ENCODE measurements around the gene SPARCL1. TPM values are rescaled to one million over a fixed set of nuclear protein-coding genes. Genes with fewer than 3 reads are reported as not detected.
"Not testable (repeated sequence)": the region's sequence is repeated elsewhere in the genome, so short reads cannot be mapped to it uniquely, and the experiment has no call there.

SPARCL1 gene
- total RNA-seq (54.5 TPM), polyA plus RNA-seq (229 TPM)
- long read RNA-seq, donor 1, partial matches to known transcripts = 0 of 1 reads
- long read RNA-seq, donor 1, other reads (novel, unspliced or antisense) = 0 of 1 reads
- long read RNA-seq, donor 2 = 0 reads
- long read RNA-seq, donor 3, transcript SPARCL1-201 (11 exons, 2,906 nt) = major isoform, 7 of 75 reads
- long read RNA-seq, donor 3, partial matches to known transcripts = 68 of 75 reads
- long read RNA-seq, donor 3, other reads (novel, unspliced or antisense) = 0 of 75 reads
- long read RNA-seq, donor 4, partial matches to known transcripts = 15 of 20 reads
- long read RNA-seq, donor 4, other reads (novel, unspliced or antisense) = 0 of 20 reads
- long read RNA-seq, donor 5, transcript SPARCL1-201 (11 exons, 2,906 nt) = major isoform, 5 of 74 reads
- long read RNA-seq, donor 5, partial matches to known transcripts = 69 of 74 reads
- long read RNA-seq, donor 5, other reads (novel, unspliced or antisense) = 0 of 74 reads
- long read RNA-seq, donor 6, transcript SPARCL1-201 (11 exons, 2,906 nt) = major isoform, 13 of 23 reads
- long read RNA-seq, donor 6, partial matches to known transcripts = 8 of 23 reads
- long read RNA-seq, donor 6, other reads (novel, unspliced or antisense) = 0 of 23 reads
- long read RNA-seq, donor 7, transcript SPARCL1-201 (11 exons, 2,906 nt) = major isoform, 12 of 31 reads
- long read RNA-seq, donor 7, partial matches to known transcripts = 17 of 31 reads
- long read RNA-seq, donor 7, other reads (novel, unspliced or antisense) = 0 of 31 reads
- long read RNA-seq, donor 8, partial matches to known transcripts = 9 of 11 reads
- long read RNA-seq, donor 8, other reads (novel, unspliced or antisense) = 0 of 11 reads
- long read RNA-seq, donor 9, transcript SPARCL1-201 (11 exons, 2,906 nt) = major isoform, 5 of 19 reads
- long read RNA-seq, donor 9, partial matches to known transcripts = 13 of 19 reads
- long read RNA-seq, donor 9, other reads (novel, unspliced or antisense) = 0 of 19 reads
- long read RNA-seq, donor 10, partial matches to known transcripts = 28 of 31 reads
- long read RNA-seq, donor 10, other reads (novel, unspliced or antisense) = 0 of 31 reads

- no peaks in the 10 kb centered on the region for H3K27me3 ChIP-seq (ENCODE audit: control insufficient read depth in 2 of 2, insufficient read depth in 1 of 2, low read length in 1 of 2)
- H3K4me3 ChIP-seq (ENCODE audit: low read length in 2 of 2) = no peak within 1 kb of the TSS
- H3K4me1 ChIP-seq (ENCODE audit: control insufficient read depth in 2 of 2, insufficient read depth in 2 of 2, low read length in 2 of 2) = no peaks in the 10 kb centered on the region
- no peak for DNase-seq (ENCODE audit: low read depth in 6 of 9, low spot score in 9 of 9)
- H3K27ac ChIP-seq (ENCODE audit: low read depth in 1 of 2, low read length in 1 of 2) = peak within 1 kb of the TSS in 1 of 2 donors; percentile 29
- peaks cover 0 to 4% of the 10 kb centered on the region in 2 donors for H3K9me3 ChIP-seq (ENCODE audit: control insufficient read depth in 2 of 2, insufficient read depth in 1 of 2, low read length in 1 of 2)
- 81% methylated on average over 4 of the region's 4 CpGs for WGBS
- H3K36me3 ChIP-seq (ENCODE audit: control insufficient read depth in 2 of 2, insufficient read depth in 2 of 2, low read length in 1 of 2) = no peaks in the 10 kb centered on the region
Measured at GRCh38 chr4:87529187-87529586, at the start of gene SPARCL1. SPARCL1 (minus strand) TSS chr4:87529376; CDS start chr4:87499574, 29,802 bp downstream.

- Histone ChIP-seq H3K27ac (ENCODE audit: low read depth in 1 of 2, low read length in 1 of 2) (no peak overlapping the region), H3K4me1 (ENCODE audit: control insufficient read depth in 2 of 2, insufficient read depth in 2 of 2, low read length in 2 of 2) (no peaks in the 10 kb centered on the region), H3K4me3 (ENCODE audit: low read length in 2 of 2) (no peak overlapping the region), H3K9me3 (ENCODE audit: control insufficient read depth in 2 of 2, insufficient read depth in 1 of 2, low read length in 1 of 2) (no peaks in the 10 kb centered on the region), H3K27me3 (ENCODE audit: control insufficient read depth in 2 of 2, insufficient read depth in 1 of 2, low read length in 1 of 2) (no peaks in the 10 kb centered on the region), H3K36me3 (ENCODE audit: control insufficient read depth in 2 of 2, insufficient read depth in 2 of 2, low read length in 1 of 2) (no peaks in the 10 kb centered on the region)
- no peak for DNase-seq (ENCODE audit: low read depth in 6 of 9, low spot score in 9 of 9)
Measured at GRCh38 chr4:87575983-87576382, 46.8 kb upstream of the SPARCL1 start.

GRCh38 chr4:87575408-87575807 is 46.2 kb upstream of the SPARCL1 start:
- WGBS = 98% methylated on average over 1 of the region's 1 CpG
- DNase-seq (ENCODE audit: low read depth in 6 of 9, low spot score in 9 of 9) = no peak
- H3K27ac ChIP-seq (ENCODE audit: low read depth in 1 of 2, low read length in 1 of 2) = no peak overlapping the region
- H3K36me3 ChIP-seq (ENCODE audit: control insufficient read depth in 2 of 2, insufficient read depth in 2 of 2, low read length in 1 of 2) = no peaks in the 10 kb centered on the region
- H3K4me3 ChIP-seq (ENCODE audit: low read length in 2 of 2) = no peak overlapping the region
- H3K27me3 ChIP-seq (ENCODE audit: control insufficient read depth in 2 of 2, insufficient read depth in 1 of 2, low read length in 1 of 2) = no peaks in the 10 kb centered on the region
- no peaks in the 10 kb centered on the region for H3K9me3 ChIP-seq (ENCODE audit: control insufficient read depth in 2 of 2, insufficient read depth in 1 of 2, low read length in 1 of 2)
- no peaks in the 10 kb centered on the region for H3K4me1 ChIP-seq (ENCODE audit: control insufficient read depth in 2 of 2, insufficient read depth in 2 of 2, low read length in 2 of 2)

- no peaks in the 10 kb centered on the region for H3K27me3 ChIP-seq (ENCODE audit: control insufficient read depth in 2 of 2, insufficient read depth in 1 of 2, low read length in 1 of 2)
- no peak for DNase-seq (ENCODE audit: low read depth in 6 of 9, low spot score in 9 of 9)
- no peak overlapping the region for H3K27ac ChIP-seq (ENCODE audit: low read depth in 1 of 2, low read length in 1 of 2)
- WGBS = 99% methylated on average over 3 of the region's 3 CpGs
- H3K4me1 ChIP-seq (ENCODE audit: control insufficient read depth in 2 of 2, insufficient read depth in 2 of 2, low read length in 2 of 2) = no peaks in the 10 kb centered on the region
- no peaks in the 10 kb centered on the region for H3K9me3 ChIP-seq (ENCODE audit: control insufficient read depth in 2 of 2, insufficient read depth in 1 of 2, low read length in 1 of 2)
- no peak overlapping the region for H3K4me3 ChIP-seq (ENCODE audit: low read length in 2 of 2)
- no peaks in the 10 kb centered on the region for H3K36me3 ChIP-seq (ENCODE audit: control insufficient read depth in 2 of 2, insufficient read depth in 2 of 2, low read length in 1 of 2)
Measured at GRCh38 chr4:87574996-87575395, 45.8 kb upstream of the SPARCL1 start.

- H3K4me1 ChIP-seq (ENCODE audit: control insufficient read depth in 2 of 2, insufficient read depth in 2 of 2, low read length in 2 of 2); H3K9me3 ChIP-seq (ENCODE audit: control insufficient read depth in 2 of 2, insufficient read depth in 1 of 2, low read length in 1 of 2); DNase-seq (ENCODE audit: low read depth in 6 of 9, low spot score in 9 of 9); H3K27me3 ChIP-seq (ENCODE audit: control insufficient read depth in 2 of 2, insufficient read depth in 1 of 2, low read length in 1 of 2); H3K27ac ChIP-seq (ENCODE audit: low read depth in 1 of 2, low read length in 1 of 2); H3K4me3 ChIP-seq (ENCODE audit: low read length in 2 of 2); H3K36me3 ChIP-seq (ENCODE audit: control insufficient read depth in 2 of 2, insufficient read depth in 2 of 2, low read length in 1 of 2): not testable (repeated sequence)
Measured at GRCh38 chr4:87574376-87574775, 45.2 kb upstream of the SPARCL1 start.

GRCh38 chr4:87570290-87570805 is 41.2 kb upstream of the SPARCL1 start:
- no peaks in the 10 kb centered on the region for H3K36me3 ChIP-seq (ENCODE audit: control insufficient read depth in 2 of 2, insufficient read depth in 2 of 2, low read length in 1 of 2)
- H3K27ac ChIP-seq (ENCODE audit: low read depth in 1 of 2, low read length in 1 of 2) = no peak overlapping the region
- H3K4me3 ChIP-seq (ENCODE audit: low read length in 2 of 2) = no peak overlapping the region
- no peaks in the 10 kb centered on the region for H3K9me3 ChIP-seq (ENCODE audit: control insufficient read depth in 2 of 2, insufficient read depth in 1 of 2, low read length in 1 of 2)
- WGBS = 30% methylated on average over 5 of the region's 5 CpGs
- DNase-seq (ENCODE audit: low read depth in 6 of 9, low spot score in 9 of 9) = no peak
- H3K27me3 ChIP-seq (ENCODE audit: control insufficient read depth in 2 of 2, insufficient read depth in 1 of 2, low read length in 1 of 2) = no peaks in the 10 kb centered on the region
- no peaks in the 10 kb centered on the region for H3K4me1 ChIP-seq (ENCODE audit: control insufficient read depth in 2 of 2, insufficient read depth in 2 of 2, low read length in 2 of 2)

- no peaks in the 10 kb centered on the region for H3K9me3 ChIP-seq (ENCODE audit: control insufficient read depth in 2 of 2, insufficient read depth in 1 of 2, low read length in 1 of 2)
- H3K4me1 ChIP-seq (ENCODE audit: control insufficient read depth in 2 of 2, insufficient read depth in 2 of 2, low read length in 2 of 2) = no peaks in the 10 kb centered on the region
- H3K4me3 ChIP-seq (ENCODE audit: low read length in 2 of 2) = no peak overlapping the region
- no peak overlapping the region for H3K27ac ChIP-seq (ENCODE audit: low read depth in 1 of 2, low read length in 1 of 2)
- H3K27me3 ChIP-seq (ENCODE audit: control insufficient read depth in 2 of 2, insufficient read depth in 1 of 2, low read length in 1 of 2) = no peaks in the 10 kb centered on the region
- no peaks in the 10 kb centered on the region for H3K36me3 ChIP-seq (ENCODE audit: control insufficient read depth in 2 of 2, insufficient read depth in 2 of 2, low read length in 1 of 2)
- DNase-seq (ENCODE audit: low read depth in 6 of 9, low spot score in 9 of 9) = no peak
- 95% methylated on average over 2 of the region's 2 CpGs for WGBS
Measured at GRCh38 chr4:87567191-87567590, 38.0 kb upstream of the SPARCL1 start.

GRCh38 chr4:87566276-87566675 is 37.1 kb upstream of the SPARCL1 start:
- 88% methylated on average over 2 of the region's 2 CpGs for WGBS
- Histone ChIP-seq H3K27ac (ENCODE audit: low read depth in 1 of 2, low read length in 1 of 2) (no peak overlapping the region), H3K36me3 (ENCODE audit: control insufficient read depth in 2 of 2, insufficient read depth in 2 of 2, low read length in 1 of 2) (no peaks in the 10 kb centered on the region), H3K9me3 (ENCODE audit: control insufficient read depth in 2 of 2, insufficient read depth in 1 of 2, low read length in 1 of 2) (no peaks in the 10 kb centered on the region), H3K27me3 (ENCODE audit: control insufficient read depth in 2 of 2, insufficient read depth in 1 of 2, low read length in 1 of 2) (no peaks in the 10 kb centered on the region), H3K4me1 (ENCODE audit: control insufficient read depth in 2 of 2, insufficient read depth in 2 of 2, low read length in 2 of 2) (no peaks in the 10 kb centered on the region), H3K4me3 (ENCODE audit: low read length in 2 of 2) (no peak overlapping the region)
- DNase-seq (ENCODE audit: low read depth in 6 of 9, low spot score in 9 of 9) = no peak

- no peaks in the 10 kb centered on the region for H3K9me3 ChIP-seq (ENCODE audit: control insufficient read depth in 2 of 2, insufficient read depth in 1 of 2, low read length in 1 of 2)
- H3K4me1 ChIP-seq (ENCODE audit: control insufficient read depth in 2 of 2, insufficient read depth in 2 of 2, low read length in 2 of 2) = peaks cover 0 to under 1% of the 10 kb centered on the region in 2 donors
- H3K27ac ChIP-seq (ENCODE audit: low read depth in 1 of 2, low read length in 1 of 2) = no peak overlapping the region
- 96% methylated on average over 4 of the region's 4 CpGs for WGBS
- H3K36me3 ChIP-seq (ENCODE audit: control insufficient read depth in 2 of 2, insufficient read depth in 2 of 2, low read length in 1 of 2) = no peaks in the 10 kb centered on the region
- H3K4me3 ChIP-seq (ENCODE audit: low read length in 2 of 2) = no peak overlapping the region
- DNase-seq (ENCODE audit: low read depth in 6 of 9, low spot score in 9 of 9) = no peak
- no peaks in the 10 kb centered on the region for H3K27me3 ChIP-seq (ENCODE audit: control insufficient read depth in 2 of 2, insufficient read depth in 1 of 2, low read length in 1 of 2)
Measured at GRCh38 chr4:87565746-87566145, 36.6 kb upstream of the SPARCL1 start.

All from thymus (tissue), 14 donors.